Activated naive CD4-positive, alpha-beta T cell treated with anti-CD3 and anti-CD28 coated beads, Interleukin-2, amount 10 ng/mL, durations not matched to agents 5 hours and 36 hours (primary cell): ENCODE data around the gene USE1. TPM values are rescaled to one million over a fixed set of nuclear protein-coding genes. Genes with fewer than 3 reads are reported as not detected.

Experiments used
- total RNA-seq, 2 experiments: library from RNA; stranded (reverse); gene quantifications; one replicate each; pipeline ENCODE4 v1.2.3, GENCODE V29; 2021

Gene USE1, protein sequence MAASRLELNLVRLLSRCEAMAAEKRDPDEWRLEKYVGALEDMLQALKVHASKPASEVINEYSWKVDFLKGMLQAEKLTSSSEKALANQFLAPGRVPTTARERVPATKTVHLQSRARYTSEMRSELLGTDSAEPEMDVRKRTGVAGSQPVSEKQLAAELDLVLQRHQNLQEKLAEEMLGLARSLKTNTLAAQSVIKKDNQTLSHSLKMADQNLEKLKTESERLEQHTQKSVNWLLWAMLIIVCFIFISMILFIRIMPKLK
- total RNA-seq: 10 to 100 TPM; 29.3 to 32.3 TPM

DNA sequence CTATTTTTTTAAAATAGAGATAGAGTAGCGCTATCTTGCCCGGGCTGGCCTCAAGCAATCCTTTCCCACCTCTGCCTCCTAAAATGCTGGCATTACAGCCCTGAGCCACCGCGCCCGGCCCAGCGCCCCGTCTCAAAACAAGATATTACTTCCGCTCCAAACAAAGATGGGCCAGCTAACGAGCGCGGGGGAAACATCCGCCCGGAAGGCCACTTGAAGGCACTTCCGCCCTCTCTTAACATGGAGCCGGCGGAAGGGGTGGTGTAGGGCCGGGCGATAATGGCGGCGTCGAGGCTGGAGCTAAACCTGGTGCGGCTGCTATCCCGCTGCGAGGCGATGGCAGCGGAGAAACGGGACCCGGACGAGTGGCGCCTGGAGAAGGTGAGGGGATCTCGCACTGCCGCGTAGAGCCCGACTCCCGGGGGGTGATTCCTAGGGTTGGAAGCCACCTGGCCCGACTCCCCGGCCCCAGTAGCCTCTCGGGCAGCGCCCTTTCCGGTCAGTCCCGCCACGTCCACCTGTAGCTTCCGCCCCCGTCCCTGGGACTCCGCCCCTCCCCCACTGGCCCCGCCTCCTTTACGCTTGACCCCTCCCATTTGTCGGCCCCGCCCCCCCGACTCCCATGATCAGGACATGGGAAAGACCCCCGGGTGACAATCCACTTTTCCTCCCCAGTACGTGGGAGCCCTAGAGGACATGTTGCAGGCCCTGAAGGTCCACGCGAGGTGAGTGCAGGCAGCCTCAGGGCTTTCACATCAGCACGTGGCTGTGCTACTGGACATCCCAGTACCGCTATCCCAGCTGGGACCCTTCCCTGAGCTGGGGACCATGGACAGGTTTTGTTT, at the start of gene USE1:
TSS of gene USE1 (plus strand) at position 231 of the 845 bp plus-strand sequence. CDS start at position 280, 49 bp downstream.

DNA sequence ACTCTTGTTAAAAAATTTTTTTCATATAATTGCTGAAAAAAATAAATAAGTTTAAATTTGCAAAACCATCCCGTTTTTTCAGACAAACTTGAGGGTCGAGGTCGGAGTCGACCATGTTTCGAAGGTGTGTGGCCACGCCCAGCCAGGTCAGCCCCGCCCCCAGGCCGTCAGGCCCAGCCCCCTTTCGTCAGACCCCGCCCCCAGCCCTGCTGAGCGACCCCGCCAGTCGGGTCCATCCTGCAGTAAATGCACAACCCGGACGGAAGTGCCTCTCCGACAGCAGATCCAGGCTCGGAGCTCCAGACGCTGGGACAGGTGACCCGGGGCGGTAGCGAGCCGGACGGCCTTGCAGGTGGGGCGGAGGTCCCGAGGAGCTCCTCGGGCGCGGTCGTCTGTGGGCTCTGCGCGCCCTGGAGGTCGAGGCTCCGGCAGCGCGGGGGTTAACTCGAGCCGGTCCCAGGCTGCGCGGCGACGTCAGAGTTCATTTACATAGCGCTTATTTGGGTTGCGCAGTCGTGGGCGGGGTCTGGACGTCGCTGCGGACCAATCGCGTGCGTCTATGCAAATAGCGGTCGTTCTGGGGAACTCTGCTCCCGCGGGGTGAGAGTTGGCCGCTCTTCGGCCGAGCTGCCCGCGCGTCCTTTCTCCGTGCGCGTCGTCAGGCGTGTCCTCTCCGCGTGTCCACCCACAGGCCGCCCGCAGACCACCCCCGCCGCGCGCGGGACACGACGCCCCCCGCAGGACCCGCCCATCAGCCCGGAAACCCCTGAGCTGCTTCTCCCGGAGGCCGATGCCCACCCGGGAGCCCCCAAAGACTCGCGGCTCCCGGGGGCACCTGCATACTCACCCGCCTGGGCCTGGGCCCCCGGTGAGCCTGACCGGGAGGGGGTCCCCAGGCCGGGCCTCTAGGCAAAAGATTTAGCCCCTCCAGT, 11.1 kb downstream of the USE1 start, which contains the start of gene OCEL1:
TSS of gene OCEL1 (plus strand) at position 225 of the 932 bp plus-strand sequence. CDS start at position 247, 22 bp downstream.

DNA sequence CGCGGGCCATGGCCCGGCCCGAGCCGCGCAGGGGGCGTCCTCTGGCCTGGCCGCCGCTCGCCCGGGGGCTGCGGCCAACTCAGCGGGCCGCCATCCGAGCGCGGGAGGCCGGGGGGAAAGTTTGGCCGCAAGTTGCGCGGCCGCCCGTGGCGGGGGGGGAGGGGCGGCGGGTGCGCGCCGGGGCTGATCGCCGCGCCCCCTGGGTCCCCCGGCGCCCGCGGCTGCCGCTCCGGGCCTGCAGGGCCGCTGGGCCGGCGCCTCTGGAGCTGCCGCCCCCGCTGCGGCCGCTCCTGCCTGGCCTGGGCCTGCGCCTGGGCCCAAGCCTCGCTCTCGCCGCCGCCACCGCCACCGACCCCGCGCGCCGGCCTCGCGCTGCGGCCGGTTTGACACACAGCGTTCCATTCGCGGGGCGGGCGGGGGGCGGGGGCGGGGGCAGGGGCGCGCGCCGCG, 30.4 kb downstream of the USE1 start, which contains the start of gene NR2F6:
TSS of gene NR2F6 (minus strand) at position 385 of the 450 bp plus-strand sequence. CDS start 699 bp downstream, outside the sequence.

DNA sequence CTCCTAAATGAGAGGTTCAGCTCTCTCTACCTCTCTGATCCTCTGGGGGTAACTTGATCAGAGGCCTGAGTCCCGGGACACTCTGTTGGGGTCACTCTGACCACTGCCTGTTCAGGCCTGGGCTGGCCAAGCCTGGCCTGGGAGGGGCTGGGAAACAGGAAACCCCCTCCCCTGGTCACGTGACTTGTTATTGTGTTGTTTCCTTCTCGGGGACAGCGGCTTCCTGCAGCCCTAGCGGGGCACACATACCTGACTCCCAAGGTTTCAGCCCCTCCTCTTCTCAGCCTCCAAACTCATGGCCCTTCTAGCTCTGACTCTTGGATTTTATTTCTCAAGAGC, 49.5 kb downstream of the USE1 start, which contains the start of gene USHBP1:
TSS of gene USHBP1 (minus strand) at position 105 of the 339 bp plus-strand sequence. CDS start 446 bp downstream, outside the sequence.

DNA sequence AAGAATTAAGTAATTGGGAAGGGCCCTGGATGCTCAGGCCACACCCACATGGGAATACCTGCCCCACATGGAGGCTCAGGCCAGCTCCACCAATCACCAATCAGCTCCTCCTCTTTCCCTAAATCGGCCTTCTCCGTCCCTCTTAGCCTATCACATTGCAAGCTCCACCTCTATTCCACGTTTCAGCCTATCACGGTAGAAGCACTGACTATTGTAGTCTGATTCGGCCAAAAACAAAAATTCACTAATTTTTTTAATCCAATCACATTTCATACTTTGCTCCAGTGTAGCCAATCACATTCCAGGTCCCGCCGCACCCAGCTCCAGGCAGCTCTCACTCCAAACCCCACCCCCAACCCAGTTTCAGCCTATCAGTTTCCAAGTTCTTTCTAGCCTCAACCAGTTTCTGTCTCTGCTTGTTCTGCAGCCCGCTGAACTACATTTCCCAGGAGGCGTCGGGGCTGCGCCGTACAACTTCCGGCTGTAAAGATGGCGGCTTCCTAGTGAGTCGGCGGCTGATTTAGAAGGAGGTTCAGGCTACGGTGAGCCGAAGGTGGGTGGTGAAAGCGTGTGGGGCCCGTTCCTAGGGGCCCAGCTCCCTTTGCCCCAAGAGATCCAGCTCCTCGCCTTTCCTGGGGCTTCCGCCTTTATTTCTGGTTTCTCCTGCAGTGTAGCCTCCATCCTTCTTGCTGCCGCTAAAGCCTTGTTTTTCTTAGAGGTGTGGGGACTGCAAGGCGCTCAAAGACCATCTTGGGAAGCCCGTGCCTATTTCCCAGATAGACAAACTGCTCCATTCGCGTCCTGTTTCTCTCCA, 52.0 kb downstream of the USE1 start, which contains the start of gene BABAM1:
TSS of gene BABAM1 (plus strand) at position 469 of the 814 bp plus-strand sequence. CDS start 1,364 bp downstream, outside the sequence.

Other genes starting within 250 kb of the USE1 start
- 1 to 10 TPM; 1.6 to 1.7 TPM for gene CPAMD8, start 188.5 kb upstream of the USE1 start, total RNA-seq
- gene HAUS8, start 139.9 kb upstream of the USE1 start, total RNA-seq: 10 to 100 TPM; 29.1 to 30.9 TPM
- 100 to 1,000 TPM; 209 to 213 TPM for gene MYO9B, start 139.6 kb upstream of the USE1 start, total RNA-seq
- 10 to 100 TPM; 29.0 to 32.4 TPM for gene OCEL1, start 10.9 kb downstream of the USE1 start, total RNA-seq
- 1 to 10 TPM; 7.8 to 9.0 TPM for gene NR2F6, start 30.6 kb downstream of the USE1 start, total RNA-seq
- gene USHBP1, start 49.4 kb downstream of the USE1 start, total RNA-seq: under 1 TPM; 0.26 to 0.66 TPM
- gene BABAM1, start 52.1 kb downstream of the USE1 start, total RNA-seq: 10 to 100 TPM; 97.6 to 98.3 TPM
- gene ANKLE1, start 66.5 kb downstream of the USE1 start, total RNA-seq: 1 to 10 TPM; 7.0 to 8.2 TPM
- 1 to 10 TPM; 9.2 to 9.6 TPM for gene ABHD8, start 88.1 kb downstream of the USE1 start, total RNA-seq
- gene MRPL34, start 90.5 kb downstream of the USE1 start, total RNA-seq: 10 to 100 TPM; 81.9 to 94.5 TPM
- gene DDA1, start 94.2 kb downstream of the USE1 start, total RNA-seq: 10 to 100 TPM; 47.2 to 52.9 TPM
- 10 to 100 TPM; 16.6 to 17.4 TPM for gene ANO8, start 119.5 kb downstream of the USE1 start, total RNA-seq
- gene GTPBP3, start 122.2 kb downstream of the USE1 start, total RNA-seq: 10 to 100 TPM; 35.2 to 36.5 TPM
- gene PLVAP, start 162.0 kb downstream of the USE1 start, total RNA-seq: under 1 TPM in 1 of 2 experiments, not detected in 1; 0.43 TPM
- 1 to 10 TPM; 2.1 to 2.2 TPM for gene CCDC194, start 178.8 kb downstream of the USE1 start, total RNA-seq
- 100 to 1,000 TPM; 104 to 111 TPM for gene BST2, start 190.3 kb downstream of the USE1 start, total RNA-seq
- 10 to 100 TPM; 38.8 to 39.2 TPM for gene MVB12A, start 204.7 kb downstream of the USE1 start, total RNA-seq
- not detected for gene TMEM221, start 233.3 kb downstream of the USE1 start, total RNA-seq
- not detected for gene NXNL1, start 245.6 kb downstream of the USE1 start, total RNA-seq